Measurements from ENCODE around the gene MICALL2.

DNA sequence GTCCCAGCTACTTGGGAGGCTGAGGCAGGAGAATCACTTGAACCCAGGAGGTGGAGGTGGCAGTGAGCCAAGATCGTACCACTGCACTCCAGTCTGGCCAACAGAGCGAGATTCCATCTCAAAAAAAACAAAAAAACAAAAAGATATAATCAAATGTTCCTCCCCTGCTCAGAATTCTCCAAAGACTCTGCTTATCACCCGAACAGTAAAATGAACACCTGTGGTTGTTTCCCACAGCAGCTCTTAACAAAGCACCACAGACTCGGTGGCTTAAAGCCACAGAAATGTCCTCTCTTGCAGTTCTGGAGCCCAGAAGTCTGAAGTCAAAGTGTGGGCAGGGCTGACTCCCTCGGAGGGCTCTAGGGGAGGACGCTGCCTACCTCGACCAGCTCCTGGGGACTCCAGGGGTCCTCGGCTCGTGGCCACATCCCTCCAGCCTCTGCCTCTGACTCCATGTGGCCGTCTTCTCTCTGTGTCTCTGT is 49.0 kb upstream of the MICALL2 start:
- TF ChIP-seq, protein P1, sequence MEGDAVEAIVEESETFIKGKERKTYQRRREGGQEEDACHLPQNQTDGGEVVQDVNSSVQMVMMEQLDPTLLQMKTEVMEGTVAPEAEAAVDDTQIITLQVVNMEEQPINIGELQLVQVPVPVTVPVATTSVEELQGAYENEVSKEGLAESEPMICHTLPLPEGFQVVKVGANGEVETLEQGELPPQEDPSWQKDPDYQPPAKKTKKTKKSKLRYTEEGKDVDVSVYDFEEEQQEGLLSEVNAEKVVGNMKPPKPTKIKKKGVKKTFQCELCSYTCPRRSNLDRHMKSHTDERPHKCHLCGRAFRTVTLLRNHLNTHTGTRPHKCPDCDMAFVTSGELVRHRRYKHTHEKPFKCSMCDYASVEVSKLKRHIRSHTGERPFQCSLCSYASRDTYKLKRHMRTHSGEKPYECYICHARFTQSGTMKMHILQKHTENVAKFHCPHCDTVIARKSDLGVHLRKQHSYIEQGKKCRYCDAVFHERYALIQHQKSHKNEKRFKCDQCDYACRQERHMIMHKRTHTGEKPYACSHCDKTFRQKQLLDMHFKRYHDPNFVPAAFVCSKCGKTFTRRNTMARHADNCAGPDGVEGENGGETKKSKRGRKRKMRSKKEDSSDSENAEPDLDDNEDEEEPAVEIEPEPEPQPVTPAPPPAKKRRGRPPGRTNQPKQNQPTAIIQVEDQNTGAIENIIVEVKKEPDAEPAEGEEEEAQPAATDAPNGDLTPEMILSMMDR (IDR thresholded peaks at IDR 0.05), result no peak
- TF ChIP-seq POLR2A (IDR thresholded peaks at IDR 0.05), result no peak

Measured in testis (tissue), 2 donors.